Colonic mucosa (tissue), 4 donors: Measurements from ENCODE around the gene MIEF2. TPM values are rescaled to one million over a fixed set of nuclear protein-coding genes. Genes with fewer than 3 reads are reported as not detected.
A peak's percentile ranks its signal among the peaks of the same experiment; 100 is the strongest.

Experiments
- DNase-seq: peaks from one replicate; pipeline ENCODE4 v3.0.0-alpha.2; 2020
- H3K27ac ChIP-seq: fragments of 200-600 bp; one replicate; pipeline ENCODE4 v1.8.0; 2021
- H3K27me3 ChIP-seq: fragments of 200-600 bp; one replicate; pipeline ENCODE4 v1.8.0; 2021
- H3K36me3 ChIP-seq: fragments of 200-600 bp; one replicate; pipeline ENCODE4 v1.8.0; 2021
- H3K4me1 ChIP-seq: fragments of 200-600 bp; one replicate; pipeline ENCODE4 v1.8.0; 2021; ENCODE audit warnings: mild to moderate bottlenecking
- H3K4me3 ChIP-seq: fragments of 200-600 bp; one replicate; pipeline ENCODE4 v1.8.0; 2021
- H3K9ac ChIP-seq, 2 donors: one replicate each; pipeline ENCODE4 v1.7.0; 2013; ENCODE audit warnings: control low read depth in 2 of 2, low read depth in 2 of 2, low read length in 2 of 2
- H3K9me3 ChIP-seq: fragments of 200-600 bp; one replicate; pipeline ENCODE4 v1.8.0; 2021
- CTCF ChIP-seq: fragments of 200-600 bp; IDR thresholded peaks from one replicate; pipeline ENCODE4 v1.8.0; 2022; ENCODE audit warnings: antibody characterized with exemption, mild to moderate bottlenecking
- intact Hi-C: fragments of 100-400 bp; cut with DNase I; formaldehyde crosslinking; loops from one replicate; pipeline ENCODE4 v1.14.1; 2022
- total RNA-seq, 2 donors: library from RNA; stranded (reverse); fragmentation: NEBNext Ultra II Directional in 1 of 2; extraction: Animal tissue kit (Norgen Biotek cat#: 25700) in 1 of 2; gene quantifications; one replicate each; pipeline ENCODE4 v1.2.1, GENCODE V29; 2021
- donor health status: healthy.
- donor health status: DM: no; HTN: no; CAD: no.
- donor health status: DM: no; HTN: no; CAD: no.

MIEF2 gene
- total RNA-seq, 2 donors from 2014 or later: 13.2 to 15.3 TPM

- Histone ChIP-seq H3K9ac (no peak overlapping the region), H3K4me1 (peaks cover 3% of the 10 kb centered on the region), H3K36me3 (no peaks in the 10 kb centered on the region), H3K27me3 (no peaks in the 10 kb centered on the region), H3K27ac (no peak overlapping the region), H3K4me3 (no peak overlapping the region), H3K9me3 (no peaks in the 10 kb centered on the region)
- intact Hi-C loops: no loop called here
- no peak for DNase-seq
- TF ChIP-seq CTCF: no peak
Measured at GRCh38 chr17:18224053-18224386, 36.4 kb upstream of the MIEF2 start.

GRCh38 chr17:18224387-18225120 lies 35.9 kb upstream of the MIEF2 start:
- no peak overlapping the region for H3K27ac ChIP-seq
- H3K27me3 ChIP-seq: no peaks in the 10 kb centered on the region
- peak overlapping the region; percentile 40 to 51 for H3K9ac ChIP-seq
- intact Hi-C loops: no loop called here
- no peak for DNase-seq
- peaks cover 3% of the 10 kb centered on the region for H3K4me1 ChIP-seq
- H3K4me3 ChIP-seq: no peak overlapping the region
- TF ChIP-seq CTCF: no peak
- H3K36me3 ChIP-seq: no peaks in the 10 kb centered on the region
- H3K9me3 ChIP-seq: no peaks in the 10 kb centered on the region

- Histone ChIP-seq H3K4me3 (peak within 1 kb of the TSS; percentile 57), H3K27me3 (no peaks in the 10 kb centered on the region), H3K9me3 (no peaks in the 10 kb centered on the region), H3K27ac (no peak within 1 kb of the TSS), H3K36me3 (no peaks in the 10 kb centered on the region), H3K9ac (peak within 1 kb of the TSS; percentile 72 to 86), H3K4me1 (peaks cover 3% of the 10 kb centered on the region)
- peak; percentile 96 for DNase-seq
- intact Hi-C loops: no loop called here
- TF ChIP-seq CTCF: no peak
Measured at GRCh38 chr17:18225121-18225641, 35.3 kb upstream of the MIEF2 start, which contains the start of gene LLGL1. Gene LLGL1 (plus strand): TSS chr17:18225635. CDS start chr17:18225683, 48 bp downstream.

DNA sequence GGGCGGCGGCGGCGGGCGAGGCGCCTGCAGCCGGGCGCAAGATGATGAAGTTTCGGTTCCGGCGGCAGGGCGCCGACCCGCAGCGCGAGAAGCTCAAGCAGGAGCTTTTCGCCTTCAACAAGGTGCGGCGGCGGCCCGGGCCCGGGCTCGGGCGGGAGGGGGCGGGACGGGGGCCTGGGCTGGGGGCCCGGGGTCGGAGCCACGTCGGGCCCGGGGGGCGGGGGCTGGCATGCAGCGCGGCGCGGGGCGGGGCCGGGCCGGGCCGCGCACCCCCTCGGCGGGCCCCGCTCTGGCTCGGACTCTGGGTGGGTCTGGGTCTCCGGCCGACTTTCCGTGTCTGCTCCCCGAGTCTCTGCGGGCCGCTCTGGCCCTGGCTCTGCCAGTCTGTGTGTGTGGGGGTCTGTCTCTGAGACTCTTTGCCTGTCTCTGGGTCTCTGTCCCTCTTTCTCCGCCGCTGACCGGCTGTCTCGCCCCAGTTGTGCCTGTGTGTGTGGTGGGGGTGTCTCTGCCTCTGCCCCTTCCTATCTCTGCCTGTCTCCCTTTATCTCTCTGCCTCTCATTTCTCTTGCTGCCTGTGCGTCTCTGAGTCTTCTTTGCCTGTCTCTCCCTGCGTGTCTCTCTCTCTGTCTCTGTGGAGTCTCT lies 34.7 kb upstream of the MIEF2 start:
- DNase-seq: no peak
- Histone ChIP-seq H3K9me3 (no peaks in the 10 kb centered on the region), H3K4me3 (peak overlapping the region; percentile 57), H3K27me3 (no peaks in the 10 kb centered on the region), H3K27ac (no peak overlapping the region), H3K9ac (peak overlapping the region; percentile 72 to 86), H3K36me3 (no peaks in the 10 kb centered on the region), H3K4me1 (peaks cover 3% of the 10 kb centered on the region)
- intact Hi-C loops: no loop called here
- no peak for TF ChIP-seq CTCF

DNA sequence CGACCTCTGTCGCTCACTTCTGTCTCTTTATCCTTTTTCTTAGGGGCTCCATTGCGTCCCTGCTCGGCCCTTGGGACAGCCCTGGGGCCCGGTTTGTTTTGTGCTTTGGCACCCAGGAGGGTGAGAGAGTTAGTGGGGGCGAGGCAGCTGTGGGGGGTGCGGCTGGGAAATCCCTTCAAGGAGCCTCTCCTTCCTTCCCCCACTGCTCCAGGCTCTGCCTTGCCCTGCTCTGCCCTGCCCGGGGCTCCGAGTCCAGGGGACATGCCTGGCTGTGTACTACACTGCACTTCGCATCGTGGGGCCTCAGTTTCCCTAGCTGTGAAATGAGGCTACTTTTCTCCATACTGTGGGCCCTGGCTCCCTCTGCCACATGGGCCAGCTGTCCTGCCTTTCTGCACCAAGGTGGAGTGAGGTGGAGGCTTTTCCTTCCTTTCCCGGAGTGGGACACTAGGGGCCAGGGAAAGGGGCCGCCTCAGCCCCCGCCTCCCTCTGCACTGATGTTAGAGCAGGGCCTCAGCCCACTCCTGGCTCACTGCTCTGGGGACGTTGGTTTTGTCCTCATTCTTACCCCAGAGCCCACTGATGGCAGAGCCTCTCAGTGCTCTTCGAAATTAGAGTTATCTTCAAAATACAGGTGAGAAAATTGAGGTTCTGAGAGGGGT lies 34.0 kb upstream of the MIEF2 start:
- DNase-seq: no peak

More for the DNA sequence above, 34.0 kb upstream of the MIEF2 start:
- Histone ChIP-seq H3K9ac (peak overlapping the region; percentile 72 to 86), H3K27me3 (no peaks in the 10 kb centered on the region), H3K4me1 (peaks cover 3% of the 10 kb centered on the region), H3K9me3 (no peaks in the 10 kb centered on the region), H3K4me3 (peak overlapping the region; percentile 57), H3K27ac (no peak overlapping the region), H3K36me3 (no peaks in the 10 kb centered on the region)
- TF ChIP-seq CTCF: no peak
- intact Hi-C loops: no loop called here
